Liver (tissue), 9 donors: ENCODE data around the gene NCKAP5L. TPM values are rescaled to one million over a fixed set of nuclear protein-coding genes. Genes with fewer than 3 reads are reported as not detected.

ENCODE experiments used
- DNase-seq: peaks from one replicate; pipeline ENCODE4 v3.0.0-alpha.2; 2017; ENCODE audit warnings: low spot score
- H3K27ac ChIP-seq, 2 donors: one replicate each; pipeline ENCODE4 v1.7.0; 2013; ENCODE audit warnings: inconsistent platforms in 2 of 2, low read length in 2 of 2, control low read depth in 1 of 2, low read depth in 1 of 2, mild to moderate bottlenecking in 1 of 2
- H3K27me3 ChIP-seq, 4 donors: one replicate each; pipeline versions ENCODE4 v1.6.1 to v1.7.0; 2013; ENCODE audit warnings: low read length in 3 of 4, inconsistent platforms in 1 of 4, mild to moderate bottlenecking in 1 of 4, moderate library complexity in 1 of 4; ENCODE audit not compliant: control insufficient read depth in 4 of 4, insufficient read depth in 4 of 4
- H3K36me3 ChIP-seq, 4 donors: one replicate each; pipeline versions ENCODE4 v1.6.1 to v1.7.0; 2013; ENCODE audit warnings: low read length in 3 of 4, mild to moderate bottlenecking in 3 of 4, low read depth in 1 of 4, moderate library complexity in 1 of 4; ENCODE audit not compliant: control insufficient read depth in 4 of 4, insufficient read depth in 3 of 4
- H3K4me1 ChIP-seq, 4 donors: one replicate each; pipeline versions ENCODE4 v1.6.1 to v1.7.0; 2013; ENCODE audit warnings: low read length in 3 of 4, mild to moderate bottlenecking in 3 of 4, moderate library complexity in 1 of 4; ENCODE audit not compliant: control insufficient read depth in 4 of 4, insufficient read depth in 4 of 4
- H3K4me3 ChIP-seq, 3 donors: one replicate each; pipeline versions ENCODE4 v1.6.1 to v1.7.0; 2013; ENCODE audit warnings: low read length in 3 of 3, control low read depth in 1 of 3, low read depth in 1 of 3, mild to moderate bottlenecking in 1 of 3
- H3K9ac ChIP-seq, 2 donors: one replicate each; pipeline ENCODE4 v1.7.0; 2013; ENCODE audit warnings: low read length in 2 of 2, mild to moderate bottlenecking in 2 of 2, moderate library complexity in 2 of 2, control low read depth in 1 of 2, low read depth in 1 of 2
- H3K9me3 ChIP-seq, 4 donors: one replicate each; pipeline versions ENCODE4 v1.6.1 to v1.7.0; 2013; ENCODE audit warnings: low read length in 3 of 4; ENCODE audit not compliant: control insufficient read depth in 4 of 4
- CTCF ChIP-seq: fragments of 150-350 bp; IDR thresholded peaks from 2 replicates; pipeline ENCODE4 v1.5.1; 2017; ENCODE audit warnings: improper control_type of control experiment, low read depth, low read length; ENCODE audit not compliant: missing input control
- EGR1 ChIP-seq, 2 donors: IDR thresholded peaks; 2 replicates each; pipeline ENCODE4 v1.6.1; 2016 to 2018; ENCODE audit warnings: antibody characterized with exemption in 2 of 2, low read depth in 2 of 2
- FOXA1 ChIP-seq: IDR thresholded peaks from 2 replicates; pipeline ENCODE4 v1.6.1; 2016; ENCODE audit warnings: antibody characterized with exemption
- FOXA2 ChIP-seq: IDR thresholded peaks from 2 replicates; pipeline ENCODE4 v1.6.1; 2016; ENCODE audit warnings: antibody characterized with exemption
- JUND ChIP-seq, 2 donors: IDR thresholded peaks; 2 replicates each; pipeline ENCODE4 v1.6.1; 2016; ENCODE audit warnings: antibody characterized with exemption in 2 of 2
- MAX ChIP-seq: IDR thresholded peaks from 2 replicates; pipeline ENCODE4 v1.6.1; 2016; ENCODE audit warnings: antibody characterized with exemption
- NR2F2 ChIP-seq: IDR thresholded peaks from 2 replicates; pipeline ENCODE4 v1.6.1; 2016; ENCODE audit warnings: antibody characterized with exemption
- REST ChIP-seq: IDR thresholded peaks from 2 replicates; pipeline ENCODE4 v1.6.1; 2016; ENCODE audit warnings: antibody characterized with exemption, mild to moderate bottlenecking
- RXRA ChIP-seq, 2 donors: IDR thresholded peaks; 2 replicates each; pipeline ENCODE4 v1.6.1; 2017 to 2018; ENCODE audit warnings: antibody characterized with exemption in 2 of 2, mild to moderate bottlenecking in 1 of 2
- SP1 ChIP-seq: IDR thresholded peaks from 2 replicates; pipeline ENCODE4 v1.6.1; 2018; ENCODE audit warnings: antibody characterized with exemption, mild to moderate bottlenecking
- TAF1 ChIP-seq: conservative IDR thresholded peaks from 2 replicates; pipeline ENCODE4 v1.6.1; 2016; ENCODE audit warnings: antibody characterized with exemption, mild to moderate bottlenecking
- YY1 ChIP-seq: IDR thresholded peaks from 2 replicates; pipeline ENCODE4 v1.6.1; 2016; ENCODE audit warnings: antibody characterized with exemption, mild to moderate bottlenecking
- ZBTB33 ChIP-seq: IDR thresholded peaks from 2 replicates; pipeline ENCODE4 v1.6.1; 2016; ENCODE audit warnings: antibody characterized with exemption
- WGBS: extraction: QIAGEN DNeasy Blood & Tissue Kit; methylation state at CpG from one replicate; pipeline ENCODE4 v1.1.7; 2013; 5-methylcytosine and 5-hydroxymethylcytosine counted together
- polyA plus RNA-seq, 2 donors: library from polyadenylated mRNA; stranded (reverse) in 1 of 2; unstranded in 1 of 2; fragments of 200-250 nt in 1 of 2; fragments of >200 nt in 1 of 2; fragmentation: Nextera tagmentation in 1 of 2; extraction: Ambion mirVana in 1 of 2; gene quantifications; one replicate each; pipeline versions ENCODE4 v1.2.1 to v1.2.3, GENCODE V29; 2013 to 2015
- total RNA-seq, 2 donors: library from RNA; depleted of rRNA; stranded (reverse); fragments of >200 nt; gene quantifications; one replicate each; pipeline ENCODE4 v1.2.3, GENCODE V29; 2014
- donor health status: healthy.
- donor health status: healthy.
- donor health status: healthy.
- donor health status: healthy.
- donor health status: healthy.

Gene NCKAP5L
- total and polyA plus RNA-seq, 4 donors: 2.9 to 6.8 (median 4.2) TPM

- no peak for DNase-seq
- no peak overlapping the region for H3K4me3 ChIP-seq
- no peak overlapping the region for H3K9ac ChIP-seq
- TF ChIP-seq SP1 (no peak), TAF1 (no peak), CTCF (no peak), MAX (no peak), RXRA (IDR thresholded peaks at IDR 0.05) (no peak), FOXA1 (no peak), NR2F2 (no peak), ZBTB33 (no peak), YY1 (no peak), FOXA2 (no peak), JUND (IDR thresholded peaks at IDR 0.05) (no peak), REST (no peak), EGR1 (IDR thresholded peaks at IDR 0.05; ENCODE audit: low read depth in 2 of 2) (no peak)
- H3K9me3 ChIP-seq: no peaks in the 10 kb centered on the region
- no peaks in the 10 kb centered on the region for H3K27me3 ChIP-seq
- peaks cover 0 to 28% (median 4%) of the 10 kb centered on the region in 4 donors for H3K36me3 ChIP-seq
- WGBS: 97% methylated on average over 12 of the region's 12 CpGs
- H3K27ac ChIP-seq: no peak overlapping the region
- H3K4me1 ChIP-seq: peaks cover 0 to 2% (median under 1%) of the 10 kb centered on the region in 4 donors
Observed at GRCh38 chr12:49796155-49796554, 32.1 kb downstream of the NCKAP5L start.

GRCh38 chr12:49795654-49796105 lies 32.5 kb downstream of the NCKAP5L start:
- TF ChIP-seq MAX (no peak), JUND (IDR thresholded peaks at IDR 0.05) (no peak), RXRA (IDR thresholded peaks at IDR 0.05) (no peak), FOXA1 (no peak), NR2F2 (no peak), YY1 (no peak)
- Histone ChIP-seq H3K27me3 (no peaks in the 10 kb centered on the region), H3K9me3 (no peaks in the 10 kb centered on the region), H3K36me3 (peaks cover 0 to 26% (median 4%) of the 10 kb centered on the region in 4 donors), H3K27ac (no peak overlapping the region), H3K4me1 (peaks cover 0 to 1% (median 0%) of the 10 kb centered on the region in 4 donors), H3K9ac (no peak overlapping the region), H3K4me3 (no peak overlapping the region)
- 97% methylated on average over 12 of the region's 12 CpGs for WGBS
- DNase-seq: no peak
